HepG2 (cell line): Measurements from ENCODE around the gene OSBPL10. TPM values are rescaled to one million over a fixed set of nuclear protein-coding genes. Genes with fewer than 3 reads are reported as not detected.

Experiments
- JUN ChIP-seq: sonication (generic); formaldehyde crosslinking; IDR thresholded peaks from 2 replicates; pipeline ENCODE4 v1.4.0; 2020; ENCODE audit warnings: mild to moderate bottlenecking, missing genetic modification reagents
- KDM1A ChIP-seq: IDR thresholded peaks from 2 replicates; pipeline ENCODE4 v1.6.1; 2016; ENCODE audit warnings: missing compliant biosample characterization
- NFE2L2 ChIP-seq: fragments of 150-350 bp; IDR thresholded peaks from 2 replicates; pipeline ENCODE4 v1.6.1; 2014; ENCODE audit warnings: low read length
- PCBP2 ChIP-seq: fragments of 200-400 bp; formaldehyde crosslinking; optimal IDR thresholded peaks from 2 replicates; pipeline ENCODE3; 2018; ENCODE audit warnings: low read length, low read depth; ENCODE audit not compliant: poor library complexity, severe bottlenecking
- REL ChIP-seq: sonication (generic); formaldehyde crosslinking; conservative IDR thresholded peaks from 2 replicates; pipeline ENCODE4 v1.8.0; 2022; ENCODE audit warnings: mild to moderate bottlenecking, missing genetic modification reagents, moderate library complexity
- RFXAP ChIP-seq: sonication (generic); formaldehyde crosslinking; IDR thresholded peaks from 2 replicates; pipeline ENCODE4 v1.4.0; 2020; ENCODE audit warnings: missing genetic modification reagents, borderline replicate concordance
- SNAI1 ChIP-seq: sonication (generic); formaldehyde crosslinking; IDR thresholded peaks from 2 replicates; pipeline ENCODE4 v1.5.0; 2020; ENCODE audit warnings: mild to moderate bottlenecking, missing genetic modification reagents, borderline replicate concordance
- SP2 ChIP-seq: sonication (generic); formaldehyde crosslinking; IDR thresholded peaks from 2 replicates; pipeline ENCODE4 v1.5.1; 2020; ENCODE audit warnings: mild to moderate bottlenecking, missing genetic modification reagents
- ZC3H13 ChIP-seq: sonication (generic); formaldehyde crosslinking; IDR thresholded peaks from 2 replicates; pipeline ENCODE4 v1.8.1; 2023; ENCODE audit warnings: mild to moderate bottlenecking, missing genetic modification reagents, moderate library complexity
- ZFP1 ChIP-seq: IDR thresholded peaks from 2 replicates; pipeline ENCODE4 v1.6.1; 2016
- ZFP41 ChIP-seq: sonication (generic); formaldehyde crosslinking; IDR thresholded peaks from 2 replicates; pipeline ENCODE4 v1.4.0; 2020; ENCODE audit warnings: mild to moderate bottlenecking, missing genetic modification reagents, borderline replicate concordance
- ZNF101 ChIP-seq: sonication (generic); formaldehyde crosslinking; IDR thresholded peaks from 2 replicates; pipeline ENCODE4 v1.4.0; 2020; ENCODE audit warnings: mild to moderate bottlenecking, low read depth, missing genetic modification reagents, borderline replicate concordance
- ZNF788 ChIP-seq: sonication (generic); formaldehyde crosslinking; IDR thresholded peaks from 2 replicates; pipeline ENCODE4 v1.5.0; 2020; ENCODE audit warnings: mild to moderate bottlenecking, missing genetic modification reagents, borderline replicate concordance
- ZSCAN22 ChIP-seq: sonication (generic); formaldehyde crosslinking; IDR thresholded peaks from 2 replicates; pipeline ENCODE4 v1.4.0; 2020; ENCODE audit warnings: mild to moderate bottlenecking, missing genetic modification reagents
- polyA plus RNA-seq, 8 experiments: library from polyadenylated mRNA; depleted of rRNA in 3 of 8; stranded (reverse) in 7 of 8; unstranded in 1 of 8; fragments of >200 nt; fragmentation: Illumina TruSeq in 4 of 8; extraction: Trizol in 4 of 8; gene quantifications; 2 replicates each; pipeline versions ENCODE4 v1.2.1 to v1.2.3, GENCODE V29; 2011 to 2016; ENCODE audit warnings: low read depth in 4 of 8, missing spikeins in 1 of 8, mixed read lengths in 1 of 8; ENCODE audit not compliant: insufficient read depth in 1 of 8
- total RNA-seq, 5 experiments: library from RNA; depleted of rRNA; stranded (reverse); fragments of >200 nt; fragmentation: Illumina TruSeq; extraction: Trizol; gene quantifications; 2 replicates each; pipeline ENCODE4 v1.2.3, GENCODE V29; 2016; ENCODE audit warnings: low read depth in 1 of 5
- TF ChIP-seq, protein P1 (sequence below): sonication (generic); formaldehyde crosslinking; IDR thresholded peaks from 2 replicates; pipeline ENCODE4 v1.5.1; 2020; ENCODE audit warnings: mild to moderate bottlenecking, missing genetic modification reagents, moderate library complexity
- TF ChIP-seq, protein P2 (sequence below): sonication (generic); formaldehyde crosslinking; IDR thresholded peaks from 2 replicates; pipeline ENCODE4 v1.8.1; 2022; ENCODE audit warnings: mild to moderate bottlenecking, missing genetic modification reagents
- TF ChIP-seq, protein P3 (sequence below): sonication (generic); formaldehyde crosslinking; IDR thresholded peaks from 2 replicates; pipeline ENCODE4 v1.4.0; 2020; ENCODE audit warnings: missing genetic modification reagents

The OSBPL10 gene
- total and polyA plus RNA-seq, 2 of the 13 experiments (the other 11 are each of a cell fraction or from before 2014, with no cell fraction given) = 10.3 to 28.6 TPM

DNA sequence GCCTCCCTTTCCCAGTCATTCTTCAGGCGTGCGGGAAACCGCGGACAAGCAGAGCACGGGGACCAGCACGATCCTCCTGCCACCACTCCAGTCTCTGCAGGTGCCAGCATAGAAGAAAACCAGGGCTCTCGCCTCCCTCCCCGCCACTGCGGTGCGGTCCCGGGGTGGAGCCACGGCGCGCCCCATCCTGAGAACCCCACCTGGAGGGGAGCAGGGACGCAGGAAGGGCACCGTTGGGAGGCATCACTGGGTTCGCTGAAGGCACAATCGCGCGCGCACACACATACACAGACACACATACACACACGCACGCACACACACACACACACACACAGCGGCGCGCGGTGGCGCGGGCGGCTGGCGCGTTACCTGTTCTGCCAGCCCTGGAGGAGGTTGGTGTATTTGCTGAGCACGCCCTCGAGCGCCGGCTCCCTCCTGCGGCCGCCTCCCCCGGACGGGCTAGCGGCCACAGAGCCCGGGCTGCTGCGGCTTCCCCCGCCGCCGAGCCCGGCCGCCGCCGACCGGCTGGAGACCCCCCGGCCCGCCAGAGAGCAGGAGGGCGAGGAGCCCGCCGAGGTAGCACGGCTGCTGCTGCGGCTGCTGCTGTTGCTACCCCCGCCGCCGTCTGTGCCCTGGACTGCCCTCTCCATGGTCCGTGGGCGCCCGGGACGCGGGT lies 394 bp downstream of the OSBPL10 start (continued):
- TF ChIP-seq, protein P1, sequence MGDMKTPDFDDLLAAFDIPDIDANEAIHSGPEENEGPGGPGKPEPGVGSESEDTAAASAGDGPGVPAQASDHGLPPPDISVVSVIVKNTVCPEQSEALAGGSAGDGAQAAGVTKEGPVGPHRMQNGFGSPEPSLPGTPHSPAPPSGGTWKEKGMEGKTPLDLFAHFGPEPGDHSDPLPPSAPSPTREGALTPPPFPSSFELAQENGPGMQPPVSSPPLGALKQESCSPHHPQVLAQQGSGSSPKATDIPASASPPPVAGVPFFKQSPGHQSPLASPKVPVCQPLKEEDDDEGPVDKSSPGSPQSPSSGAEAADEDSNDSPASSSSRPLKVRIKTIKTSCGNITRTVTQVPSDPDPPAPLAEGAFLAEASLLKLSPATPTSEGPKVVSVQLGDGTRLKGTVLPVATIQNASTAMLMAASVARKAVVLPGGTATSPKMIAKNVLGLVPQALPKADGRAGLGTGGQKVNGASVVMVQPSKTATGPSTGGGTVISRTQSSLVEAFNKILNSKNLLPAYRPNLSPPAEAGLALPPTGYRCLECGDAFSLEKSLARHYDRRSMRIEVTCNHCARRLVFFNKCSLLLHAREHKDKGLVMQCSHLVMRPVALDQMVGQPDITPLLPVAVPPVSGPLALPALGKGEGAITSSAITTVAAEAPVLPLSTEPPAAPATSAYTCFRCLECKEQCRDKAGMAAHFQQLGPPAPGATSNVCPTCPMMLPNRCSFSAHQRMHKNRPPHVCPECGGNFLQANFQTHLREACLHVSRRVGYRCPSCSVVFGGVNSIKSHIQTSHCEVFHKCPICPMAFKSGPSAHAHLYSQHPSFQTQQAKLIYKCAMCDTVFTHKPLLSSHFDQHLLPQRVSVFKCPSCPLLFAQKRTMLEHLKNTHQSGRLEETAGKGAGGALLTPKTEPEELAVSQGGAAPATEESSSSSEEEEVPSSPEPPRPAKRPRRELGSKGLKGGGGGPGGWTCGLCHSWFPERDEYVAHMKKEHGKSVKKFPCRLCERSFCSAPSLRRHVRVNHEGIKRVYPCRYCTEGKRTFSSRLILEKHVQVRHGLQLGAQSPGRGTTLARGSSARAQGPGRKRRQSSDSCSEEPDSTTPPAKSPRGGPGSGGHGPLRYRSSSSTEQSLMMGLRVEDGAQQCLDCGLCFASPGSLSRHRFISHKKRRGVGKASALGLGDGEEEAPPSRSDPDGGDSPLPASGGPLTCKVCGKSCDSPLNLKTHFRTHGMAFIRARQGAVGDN (CRISPR knock-in tag) = peak; percentile 77
- TF ChIP-seq ZSCAN22 (CRISPR knock-in tag) (no peak), ZNF788 (CRISPR knock-in tag) (peak; percentile 70; the same call in 1 of the 2 replicates), NFE2L2 (no peak), RFXAP (CRISPR knock-in tag) (no peak), KDM1A (CRISPR knock-in tag) (peak; percentile 15; the same call in 1 of the 2 replicates), SP2 (no peak), ZFP41 (CRISPR knock-in tag) (no peak), ZFP1 (no peak), JUN (CRISPR knock-in tag) (no peak), REL (CRISPR knock-in tag) (no peak; the same call in 1 of the 2 replicates), PCBP2 (no peak), SNAI1 (CRISPR knock-in tag) (no peak), ZC3H13 (no peak), ZNF101 (CRISPR knock-in tag) (no peak)
- TF ChIP-seq, protein P2, sequence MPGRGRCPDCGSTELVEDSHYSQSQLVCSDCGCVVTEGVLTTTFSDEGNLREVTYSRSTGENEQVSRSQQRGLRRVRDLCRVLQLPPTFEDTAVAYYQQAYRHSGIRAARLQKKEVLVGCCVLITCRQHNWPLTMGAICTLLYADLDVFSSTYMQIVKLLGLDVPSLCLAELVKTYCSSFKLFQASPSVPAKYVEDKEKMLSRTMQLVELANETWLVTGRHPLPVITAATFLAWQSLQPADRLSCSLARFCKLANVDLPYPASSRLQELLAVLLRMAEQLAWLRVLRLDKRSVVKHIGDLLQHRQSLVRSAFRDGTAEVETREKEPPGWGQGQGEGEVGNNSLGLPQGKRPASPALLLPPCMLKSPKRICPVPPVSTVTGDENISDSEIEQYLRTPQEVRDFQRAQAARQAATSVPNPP (CRISPR knock-in tag) = no peak
- TF ChIP-seq, protein P3, sequence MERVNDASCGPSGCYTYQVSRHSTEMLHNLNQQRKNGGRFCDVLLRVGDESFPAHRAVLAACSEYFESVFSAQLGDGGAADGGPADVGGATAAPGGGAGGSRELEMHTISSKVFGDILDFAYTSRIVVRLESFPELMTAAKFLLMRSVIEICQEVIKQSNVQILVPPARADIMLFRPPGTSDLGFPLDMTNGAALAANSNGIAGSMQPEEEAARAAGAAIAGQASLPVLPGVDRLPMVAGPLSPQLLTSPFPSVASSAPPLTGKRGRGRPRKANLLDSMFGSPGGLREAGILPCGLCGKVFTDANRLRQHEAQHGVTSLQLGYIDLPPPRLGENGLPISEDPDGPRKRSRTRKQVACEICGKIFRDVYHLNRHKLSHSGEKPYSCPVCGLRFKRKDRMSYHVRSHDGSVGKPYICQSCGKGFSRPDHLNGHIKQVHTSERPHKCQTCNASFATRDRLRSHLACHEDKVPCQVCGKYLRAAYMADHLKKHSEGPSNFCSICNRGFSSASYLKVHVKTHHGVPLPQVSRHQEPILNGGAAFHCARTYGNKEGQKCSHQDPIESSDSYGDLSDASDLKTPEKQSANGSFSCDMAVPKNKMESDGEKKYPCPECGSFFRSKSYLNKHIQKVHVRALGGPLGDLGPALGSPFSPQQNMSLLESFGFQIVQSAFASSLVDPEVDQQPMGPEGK (CRISPR knock-in tag) = peak; percentile 24
